ENCODE data around the gene WDR70. TPM values are rescaled to one million over a fixed set of nuclear protein-coding genes. Genes with fewer than 3 reads are reported as not detected.

The WDR70 gene
- total RNA-seq, 2 donors from 2014 or later = 16.2 to 27.1 TPM

- Histone ChIP-seq H3K27ac (no peak overlapping the region), H3K4me1 (replicated peaks) (no peaks in the 10 kb centered on the region), H3K27me3 (replicated peaks; ENCODE audit: insufficient read depth) (no peaks in the 10 kb centered on the region), H3K4me3 (no peak overlapping the region), H3K36me3 (no peaks in the 10 kb centered on the region), H3K9me3 (no peaks in the 10 kb centered on the region)
- no peak for DNase-seq (ENCODE audit: low spot score)
- intact Hi-C loops (cut with DNase I) = no loop called here
- TF ChIP-seq CTCF (IDR thresholded peaks at IDR 0.05) = no peak
- TF ChIP-seq POLR2A (IDR thresholded peaks at IDR 0.05) = no peak
- no peak for TF ChIP-seq POLR2AphosphoS5 (IDR thresholded peaks at IDR 0.05)
Observed at GRCh38 chr5:37756248-37756647, 377.1 kb downstream of the WDR70 start.

DNA sequence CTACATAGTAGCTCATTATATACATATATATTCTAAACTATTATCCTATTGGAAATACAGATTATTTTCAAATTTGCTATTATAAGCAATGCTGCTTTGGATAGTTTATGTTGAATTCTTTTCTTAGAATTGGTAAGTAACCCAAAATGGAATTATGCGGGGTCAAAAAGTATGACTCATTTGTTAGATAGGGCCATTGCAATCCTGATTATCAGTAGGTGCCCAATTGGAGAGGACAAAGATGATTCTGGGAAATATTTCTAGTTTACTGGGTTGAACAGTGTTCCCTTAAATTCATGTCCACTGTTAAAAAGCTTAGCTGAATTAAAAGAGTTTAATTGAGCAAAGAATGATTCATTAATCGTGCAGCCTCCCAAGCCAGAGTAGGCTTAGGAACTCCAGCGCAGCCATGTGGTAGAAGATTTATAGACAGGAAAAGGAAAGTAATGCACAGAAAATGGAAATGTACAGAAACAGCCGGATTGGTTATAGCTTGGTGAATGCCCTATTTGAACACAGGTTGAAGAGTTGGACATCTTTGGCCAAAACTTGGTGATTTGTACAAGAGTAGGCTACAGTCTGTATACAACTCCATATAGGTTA, 379.0 kb downstream of the WDR70 start:
- Histone ChIP-seq H3K36me3 (no peaks in the 10 kb centered on the region), H3K4me3 (no peak overlapping the region), H3K27ac (no peak overlapping the region), H3K9me3 (no peaks in the 10 kb centered on the region), H3K4me1 (replicated peaks) (no peaks in the 10 kb centered on the region), H3K27me3 (replicated peaks; ENCODE audit: insufficient read depth) (no peaks in the 10 kb centered on the region)
- 94% methylated on average over 4 of the region's 4 CpGs for WGBS
- DNase-seq (ENCODE audit: low spot score) = no peak
- TF ChIP-seq CTCF (IDR thresholded peaks at IDR 0.05) (no peak), POLR2A (IDR thresholded peaks at IDR 0.05) (no peak), POLR2AphosphoS5 (IDR thresholded peaks at IDR 0.05) (no peak)
- intact Hi-C loops (cut with DNase I) = no loop called here

GRCh38 chr5:37767251-37767650, 388.1 kb downstream of the WDR70 start:
- Histone ChIP-seq H3K9me3 (no peaks in the 10 kb centered on the region), H3K4me1 (replicated peaks) (no peaks in the 10 kb centered on the region), H3K27me3 (replicated peaks; ENCODE audit: insufficient read depth) (no peaks in the 10 kb centered on the region), H3K4me3 (no peak overlapping the region), H3K27ac (no peak overlapping the region), H3K36me3 (no peaks in the 10 kb centered on the region)
- intact Hi-C loops (cut with DNase I) = no loop called here
- no peak for DNase-seq (ENCODE audit: low spot score)
- 78% methylated on average over 3 of the region's 3 CpGs for WGBS
- TF ChIP-seq POLR2AphosphoS5 (IDR thresholded peaks at IDR 0.05) = no peak

DNA sequence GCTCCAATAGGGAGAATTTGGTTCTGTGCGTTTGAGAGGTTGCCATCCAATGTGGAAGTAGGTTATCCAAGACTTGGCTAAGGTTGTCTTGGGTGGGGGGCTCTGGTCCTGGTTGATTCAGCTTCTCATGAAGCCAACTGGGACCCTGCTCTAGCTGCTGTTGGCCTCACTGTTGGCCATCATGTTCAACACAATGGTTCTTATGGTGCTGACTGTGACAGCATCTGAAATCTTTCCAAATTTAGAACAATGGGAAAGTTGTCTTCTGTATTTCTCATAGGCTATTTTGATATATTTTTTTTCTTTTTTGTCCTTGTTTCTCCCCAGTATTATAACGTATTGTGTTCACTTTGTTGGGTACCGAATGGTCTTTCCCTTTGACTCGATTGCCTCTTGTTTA, 388.8 kb downstream of the WDR70 start:
- Histone ChIP-seq H3K36me3 (no peaks in the 10 kb centered on the region), H3K4me1 (replicated peaks) (no peaks in the 10 kb centered on the region), H3K27ac (no peak overlapping the region), H3K27me3 (replicated peaks; ENCODE audit: insufficient read depth) (no peaks in the 10 kb centered on the region), H3K9me3 (no peaks in the 10 kb centered on the region), H3K4me3 (no peak overlapping the region)
- no peak for TF ChIP-seq POLR2AphosphoS5 (IDR thresholded peaks at IDR 0.05)
- TF ChIP-seq POLR2A (IDR thresholded peaks at IDR 0.05) = no peak
- no peak for TF ChIP-seq CTCF (IDR thresholded peaks at IDR 0.05)
- DNase-seq (ENCODE audit: low spot score) = no peak
- intact Hi-C loops (cut with DNase I) = no loop called here
- WGBS = 88% methylated on average over 4 of the region's 4 CpGs

DNA sequence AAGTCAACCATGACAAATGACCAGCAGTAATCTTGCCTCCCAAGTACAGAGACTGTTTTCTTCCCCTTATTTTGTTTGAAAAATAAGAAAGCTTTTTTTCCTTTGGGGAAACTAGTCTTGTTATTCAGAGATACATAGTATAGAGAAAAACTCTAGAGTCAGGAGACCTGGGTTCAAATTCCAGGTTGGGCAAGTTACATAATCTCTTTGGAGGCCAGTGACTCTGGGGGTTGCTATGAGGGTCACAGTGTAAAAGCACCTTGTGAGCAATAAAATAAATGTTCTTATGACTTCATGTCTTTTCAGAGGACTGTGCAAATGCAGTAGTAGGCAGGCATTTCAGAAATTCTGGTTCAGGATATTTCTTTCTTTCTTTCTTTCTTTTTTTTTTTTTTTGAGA, 389.3 kb downstream of the WDR70 start:
- no peak for DNase-seq (ENCODE audit: low spot score)
- Histone ChIP-seq H3K27me3 (replicated peaks; ENCODE audit: insufficient read depth) (no peaks in the 10 kb centered on the region), H3K36me3 (no peaks in the 10 kb centered on the region), H3K4me1 (replicated peaks) (no peaks in the 10 kb centered on the region), H3K27ac (no peak overlapping the region), H3K9me3 (no peaks in the 10 kb centered on the region), H3K4me3 (no peak overlapping the region)
- intact Hi-C loops (cut with DNase I) = no loop called here
- TF ChIP-seq CTCF (IDR thresholded peaks at IDR 0.05) = no peak
- no peak for TF ChIP-seq POLR2AphosphoS5 (IDR thresholded peaks at IDR 0.05)
- no peak for TF ChIP-seq POLR2A (IDR thresholded peaks at IDR 0.05)

Measured in prostate gland (tissue), 2 donors.